ENCODE results near the gene DCAF16. TPM values are rescaled to one million over a fixed set of nuclear protein-coding genes. Genes with fewer than 3 reads are reported as not detected.

Gene DCAF16
- total and polyA plus RNA-seq, 2 donors (not counting 1 experiment from before 2014, with no cell fraction given) = 18.2 to 68.1 TPM

GRCh38 chr4:17846266-17846665, 35.7 kb upstream of the DCAF16 start:
- Mint-ChIP-seq H3K27ac (no peak overlapping the region), H3K9me3 (ENCODE audit: insufficient read depth) (no peaks in the 10 kb centered on the region), H3K4me3 (no peak overlapping the region), H3K4me1 (no peaks in the 10 kb centered on the region), H3K27me3 (no peaks in the 10 kb centered on the region)
- Histone ChIP-seq H3K4me1 (ENCODE audit: control insufficient read depth in 2 of 2, insufficient read depth in 2 of 2, low read length in 2 of 2) (no peaks in the 10 kb centered on the region), H3K4me2 (replicated peaks; ENCODE audit: low read depth, low read length, poor library complexity, severe bottlenecking) (no peak overlapping the region), H3K27me3 (replicated peaks in 1 of 4; ENCODE audit: control extremely low read depth in 1 of 4, control insufficient read depth in 3 of 4, insufficient read depth in 4 of 4, low read length in 3 of 4) (no peaks in the 10 kb centered on the region), H3K79me2 (ENCODE audit: control insufficient read depth, insufficient read depth, low read length) (no peaks in the 10 kb centered on the region), H4K20me1 (ENCODE audit: control insufficient read depth, insufficient read depth, low read length, poor library complexity, severe bottlenecking) (no peaks in the 10 kb centered on the region), H3K9ac (ENCODE audit: low read length) (no peak overlapping the region), H3K4me3 (ENCODE audit: control extremely low read depth in 1 of 5, extremely low read depth in 1 of 5, insufficient read depth in 1 of 5, low read depth in 2 of 5, low read length in 4 of 5) (no peak overlapping the region), H2AFZ (ENCODE audit: insufficient read depth, low read depth, low read length, poor library complexity, severe bottlenecking) (no peak overlapping the region), H3K27ac (ENCODE audit: low read length in 2 of 2) (no peak overlapping the region), H3K9me3 (ENCODE audit: control extremely low read depth in 1 of 3, control insufficient read depth in 2 of 3, insufficient read depth in 1 of 3, low read length in 2 of 3) (no peaks in the 10 kb centered on the region), H3K36me3 (replicated peaks in 1 of 2; ENCODE audit: control extremely low read depth in 1 of 2, control insufficient read depth in 1 of 2, extremely low read depth in 1 of 2, insufficient read depth in 2 of 2, low read length in 1 of 2) (no peaks in the 10 kb centered on the region)
- no CpG with 5 or more reads among the region's 2 CpGs for WGBS (ENCODE audit: insufficient coverage)
- ChIA-PET CTCF (no interaction called here), POLR2A (no interaction called here)
- DNase-seq (no peak), ATAC-seq (ENCODE audit: low read depth) (no peak)
- no peak for TF ChIP-seq EZH2 (IDR thresholded peaks at IDR 0.05; ENCODE audit: borderline replicate concordance, insufficient read depth, low read depth, low read length, poor library complexity, severe bottlenecking)
- TF ChIP-seq CTCF (IDR thresholded peaks at IDR 0.05) = no peak
- intact Hi-C loops (cut with micrococcal nuclease) = no loop called here

- Mint-ChIP-seq H3K27me3 (no peaks in the 10 kb centered on the region), H3K27ac (no peak overlapping the region), H3K9me3 (ENCODE audit: insufficient read depth) (no peaks in the 10 kb centered on the region), H3K4me3 (no peak overlapping the region), H3K4me1 (peaks cover 8% of the 10 kb centered on the region)
- H2AFZ ChIP-seq (ENCODE audit: insufficient read depth, low read depth, low read length, poor library complexity, severe bottlenecking) = peak overlapping the region; percentile 23
- H4K20me1 ChIP-seq (ENCODE audit: control insufficient read depth, insufficient read depth, low read length, poor library complexity, severe bottlenecking) = no peaks in the 10 kb centered on the region
- H3K79me2 ChIP-seq (ENCODE audit: control insufficient read depth, insufficient read depth, low read length) = no peaks in the 10 kb centered on the region
- no peak overlapping the region for H3K27ac ChIP-seq (ENCODE audit: low read length in 2 of 2)
- H3K4me2 ChIP-seq (replicated peaks; ENCODE audit: low read depth, low read length, poor library complexity, severe bottlenecking) = no peak overlapping the region
- POLR2A ChIA-PET = no interaction called here
- no peaks in the 10 kb centered on the region for H3K27me3 ChIP-seq (replicated peaks in 1 of 4; ENCODE audit: control extremely low read depth in 1 of 4, control insufficient read depth in 3 of 4, insufficient read depth in 4 of 4, low read length in 3 of 4)
- H3K9ac ChIP-seq (ENCODE audit: low read length) = no peak overlapping the region
- H3K4me3 ChIP-seq (ENCODE audit: control extremely low read depth in 1 of 5, extremely low read depth in 1 of 5, insufficient read depth in 1 of 5, low read depth in 2 of 5, low read length in 4 of 5) = no peak overlapping the region
- WGBS (ENCODE audit: insufficient coverage) = no CpG with 5 or more reads among the region's 1 CpG
- no peaks in the 10 kb centered on the region for H3K36me3 ChIP-seq (replicated peaks in 1 of 2; ENCODE audit: control extremely low read depth in 1 of 2, control insufficient read depth in 1 of 2, extremely low read depth in 1 of 2, insufficient read depth in 2 of 2, low read length in 1 of 2)
- CTCF ChIA-PET = interaction anchor here (2.5 kb wide), 1 partner anchor 8 kb away, joined by 9 read pairs; no protein-coding TSS in a partner anchor
- DNase-seq (no peak), ATAC-seq (ENCODE audit: low read depth) (no peak)
- intact Hi-C loops (cut with micrococcal nuclease) = no loop called here
- H3K9me3 ChIP-seq (ENCODE audit: control extremely low read depth in 1 of 3, control insufficient read depth in 2 of 3, insufficient read depth in 1 of 3, low read length in 2 of 3) = no peaks in the 10 kb centered on the region
- H3K4me1 ChIP-seq (ENCODE audit: control insufficient read depth in 2 of 2, insufficient read depth in 2 of 2, low read length in 2 of 2) = no peaks in the 10 kb centered on the region
- TF ChIP-seq EZH2 (IDR thresholded peaks at IDR 0.05; ENCODE audit: borderline replicate concordance, insufficient read depth, low read depth, low read length, poor library complexity, severe bottlenecking) = no peak
- no peak for TF ChIP-seq CTCF (IDR thresholded peaks at IDR 0.05)
Observed at GRCh38 chr4:17823871-17824669, 13.5 kb upstream of the DCAF16 start.
